Adrenal gland (tissue), 5 donors: Measurements from ENCODE around the gene PLA2G4B.

Experiments
- CTCF ChIP-seq, 6 experiments: fragments of 450-650 bp in 4 of 6; fragments of 200-600 bp in 2 of 6; sonication (generic) in 1 of 6; IDR thresholded peaks; 1 replicate in 5 of 6; 2 replicates in 1 of 6; pipeline versions ENCODE4 v1.5.1 to v1.8.0; 2016 to 2021; ENCODE audit warnings: antibody characterized with exemption in 6 of 6, mild to moderate bottlenecking in 2 of 6, moderate library complexity in 1 of 6
- POLR2A ChIP-seq, 2 donors: fragments of 450-650 bp; IDR thresholded peaks; one replicate each; pipeline ENCODE4 v1.6.1; 2017; ENCODE audit warnings: antibody characterized with exemption in 2 of 2, mild to moderate bottlenecking in 2 of 2, moderate library complexity in 1 of 2
- donor health status: DM: no; HTN: no; CAD: no.

- no peak for TF ChIP-seq CTCF (IDR thresholded peaks at IDR 0.05)
- no peak for TF ChIP-seq POLR2A (IDR thresholded peaks at IDR 0.05)
These were observed 35.1 kb downstream of the PLA2G4B start for GRCh38 chr15:41873711-41874110.
